SK-N-SH treated with all-trans-retinoic acid at 6 μM for 48 hours (cell line): ENCODE measurements around the gene SLC8A3.

Experiments used
- GLIS3 ChIP-seq: fragments of 250-450 bp; sonication (Bioruptor Pico); IDR thresholded peaks from 2 replicates; pipeline ENCODE4 v1.5.0; 2020; ENCODE audit warnings: mild to moderate bottlenecking, moderate library complexity
- OSR1 ChIP-seq: fragments of 250-450 bp; sonication (Bioruptor Pico); IDR thresholded peaks from 2 replicates; pipeline ENCODE4 v1.8.0; 2022; ENCODE audit warnings: moderate library complexity, mild to moderate bottlenecking, inconsistent platforms
- PPARA ChIP-seq: fragments of 250-450 bp; sonication (Bioruptor Pico); IDR thresholded peaks from 2 replicates; pipeline ENCODE4 v1.5.0; 2020; ENCODE audit warnings: mild to moderate bottlenecking, borderline replicate concordance
- RARB ChIP-seq: fragments of 250-450 bp; sonication (Bioruptor Pico); IDR thresholded peaks from 2 replicates; pipeline ENCODE4 v1.8.0; 2021; ENCODE audit warnings: mild to moderate bottlenecking, moderate library complexity
- TCF4 ChIP-seq: fragments of 250-450 bp; sonication (Bioruptor Pico); IDR thresholded peaks from 2 replicates; pipeline ENCODE4 v1.8.0; 2021; ENCODE audit warnings: mild to moderate bottlenecking, moderate library complexity, borderline replicate concordance
- ZFP3 ChIP-seq: fragments of 250-450 bp; sonication (Bioruptor Pico); IDR thresholded peaks from 2 replicates; pipeline ENCODE4 v1.5.0; 2020; ENCODE audit warnings: mild to moderate bottlenecking, moderate library complexity
- ZNF8 ChIP-seq: fragments of 450-650 bp; formaldehyde crosslinking; IDR thresholded peaks from 2 replicates; pipeline ENCODE4 v1.5.0; 2020; ENCODE audit warnings: mild to moderate bottlenecking, moderate library complexity
- TF ChIP-seq, protein P1 (sequence below): fragments of 250-450 bp; sonication (Bioruptor Pico); IDR thresholded peaks from 2 replicates; pipeline ENCODE4 v1.8.0; 2020; ENCODE audit warnings: mild to moderate bottlenecking, moderate library complexity, borderline replicate concordance
- TF ChIP-seq, protein P2 (sequence below): fragments of 250-450 bp; sonication (Bioruptor Pico); IDR thresholded peaks from 2 replicates; pipeline ENCODE4 v1.5.1; 2020; ENCODE audit warnings: low read depth, mild to moderate bottlenecking, moderate library complexity
- TF ChIP-seq, protein P3 (sequence below): fragments of 250-450 bp; sonication (Bioruptor Pico); IDR thresholded peaks from 2 replicates; pipeline ENCODE4 v1.8.0; 2021; ENCODE audit warnings: low read depth, mild to moderate bottlenecking, moderate library complexity, borderline replicate concordance

DNA sequence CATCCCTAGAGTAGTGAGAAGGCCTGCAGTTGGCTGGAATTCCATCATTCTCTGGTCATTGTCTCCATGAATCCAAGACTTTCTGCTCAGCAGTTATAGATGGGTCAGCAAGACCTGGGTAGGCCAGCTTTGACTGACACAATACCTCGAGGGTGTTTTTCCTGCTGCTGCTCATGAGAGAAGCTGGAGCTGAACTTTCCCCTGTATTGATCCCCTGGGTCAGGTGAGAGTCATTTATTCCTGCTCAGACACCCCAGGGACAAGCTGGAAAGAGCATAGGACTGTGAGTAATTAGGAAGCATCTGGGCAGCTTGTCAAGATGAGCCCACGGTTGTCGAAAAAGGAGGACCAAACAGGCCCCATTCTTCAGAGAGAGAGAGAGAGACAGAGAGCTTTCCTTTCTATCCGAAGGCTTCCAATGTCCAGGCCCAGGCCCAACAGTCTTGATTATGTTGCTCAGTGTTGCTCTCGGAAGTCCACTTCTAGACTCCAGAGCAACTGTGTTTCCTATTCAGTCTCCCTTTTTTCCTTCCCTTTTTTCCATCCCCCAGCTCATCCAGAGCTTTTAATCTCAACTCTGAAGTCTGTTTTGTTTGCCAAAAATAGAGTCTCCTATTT, 131.1 kb downstream of the SLC8A3 start:
- no peak for TF ChIP-seq PPARA (CRISPR knock-in tag)
- TF ChIP-seq RARB (CRISPR knock-in tag) = no peak
- TF ChIP-seq, protein P1, sequence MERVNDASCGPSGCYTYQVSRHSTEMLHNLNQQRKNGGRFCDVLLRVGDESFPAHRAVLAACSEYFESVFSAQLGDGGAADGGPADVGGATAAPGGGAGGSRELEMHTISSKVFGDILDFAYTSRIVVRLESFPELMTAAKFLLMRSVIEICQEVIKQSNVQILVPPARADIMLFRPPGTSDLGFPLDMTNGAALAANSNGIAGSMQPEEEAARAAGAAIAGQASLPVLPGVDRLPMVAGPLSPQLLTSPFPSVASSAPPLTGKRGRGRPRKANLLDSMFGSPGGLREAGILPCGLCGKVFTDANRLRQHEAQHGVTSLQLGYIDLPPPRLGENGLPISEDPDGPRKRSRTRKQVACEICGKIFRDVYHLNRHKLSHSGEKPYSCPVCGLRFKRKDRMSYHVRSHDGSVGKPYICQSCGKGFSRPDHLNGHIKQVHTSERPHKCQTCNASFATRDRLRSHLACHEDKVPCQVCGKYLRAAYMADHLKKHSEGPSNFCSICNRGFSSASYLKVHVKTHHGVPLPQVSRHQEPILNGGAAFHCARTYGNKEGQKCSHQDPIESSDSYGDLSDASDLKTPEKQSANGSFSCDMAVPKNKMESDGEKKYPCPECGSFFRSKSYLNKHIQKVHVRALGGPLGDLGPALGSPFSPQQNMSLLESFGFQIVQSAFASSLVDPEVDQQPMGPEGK (CRISPR knock-in tag) = no peak
- TF ChIP-seq TCF4 (CRISPR knock-in tag) = no peak
- no peak for TF ChIP-seq OSR1 (CRISPR knock-in tag)
- no peak for TF ChIP-seq ZNF8 (CRISPR knock-in tag)
- TF ChIP-seq ZFP3 (CRISPR knock-in tag) = no peak
- TF ChIP-seq, protein P2, sequence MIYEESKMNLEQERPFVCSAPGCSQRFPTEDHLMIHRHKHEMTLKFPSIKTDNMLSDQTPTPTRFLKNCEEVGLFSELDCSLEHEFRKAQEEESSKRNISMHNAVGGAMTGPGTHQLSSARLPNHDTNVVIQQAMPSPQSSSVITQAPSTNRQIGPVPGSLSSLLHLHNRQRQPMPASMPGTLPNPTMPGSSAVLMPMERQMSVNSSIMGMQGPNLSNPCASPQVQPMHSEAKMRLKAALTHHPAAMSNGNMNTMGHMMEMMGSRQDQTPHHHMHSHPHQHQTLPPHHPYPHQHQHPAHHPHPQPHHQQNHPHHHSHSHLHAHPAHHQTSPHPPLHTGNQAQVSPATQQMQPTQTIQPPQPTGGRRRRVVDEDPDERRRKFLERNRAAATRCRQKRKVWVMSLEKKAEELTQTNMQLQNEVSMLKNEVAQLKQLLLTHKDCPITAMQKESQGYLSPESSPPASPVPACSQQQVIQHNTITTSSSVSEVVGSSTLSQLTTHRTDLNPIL = no peak
- TF ChIP-seq GLIS3 = no peak
- TF ChIP-seq, protein P3, sequence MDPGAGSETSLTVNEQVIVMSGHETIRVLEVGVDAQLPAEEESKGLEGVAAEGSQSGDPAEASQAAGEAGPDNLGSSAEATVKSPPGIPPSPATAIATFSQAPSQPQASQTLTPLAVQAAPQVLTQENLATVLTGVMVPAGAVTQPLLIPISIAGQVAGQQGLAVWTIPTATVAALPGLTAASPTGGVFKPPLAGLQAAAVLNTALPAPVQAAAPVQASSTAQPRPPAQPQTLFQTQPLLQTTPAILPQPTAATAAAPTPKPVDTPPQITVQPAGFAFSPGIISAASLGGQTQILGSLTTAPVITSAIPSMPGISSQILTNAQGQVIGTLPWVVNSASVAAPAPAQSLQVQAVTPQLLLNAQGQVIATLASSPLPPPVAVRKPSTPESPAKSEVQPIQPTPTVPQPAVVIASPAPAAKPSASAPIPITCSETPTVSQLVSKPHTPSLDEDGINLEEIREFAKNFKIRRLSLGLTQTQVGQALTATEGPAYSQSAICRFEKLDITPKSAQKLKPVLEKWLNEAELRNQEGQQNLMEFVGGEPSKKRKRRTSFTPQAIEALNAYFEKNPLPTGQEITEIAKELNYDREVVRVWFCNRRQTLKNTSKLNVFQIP = no peak
